Right ventricle myocardium superior (tissue), 1 donor: ENCODE results near the gene CYSRT1. TPM values are rescaled to one million over a fixed set of nuclear protein-coding genes. Genes with fewer than 3 reads are reported as not detected.
"Not testable (repeated sequence)": the region's sequence is repeated elsewhere in the genome, so short reads cannot be mapped to it uniquely, and the experiment has no call there.

Experiments used
- ATAC-seq: fragments of 200-7000 bp; cut with Tn5 transposase; one replicate; pipeline ENCODE4 v1.9.1; 2020; ENCODE audit warnings: mild to moderate bottlenecking; ENCODE audit not compliant: poor library complexity
- DNase-seq: peaks from one replicate; pipeline ENCODE4 v3.0.0-alpha.2; 2020
- intact Hi-C: fragments of 100-400 bp; cut with DNase I; formaldehyde crosslinking; loops from one replicate; pipeline ENCODE4 v1.11.2; 2022
- total RNA-seq: library from RNA; stranded (reverse); fragmentation: NEBNext Ultra II Directional; extraction: Animal tissue kit (Norgen Biotek cat#: 25700); gene quantifications from one replicate; pipeline ENCODE4 v1.2.1, GENCODE V29; 2021
- donor health status: DM: no; HTN: yes; CAD: no; lungs with severe emphysema.

CYSRT1 gene
- total RNA-seq, 1 donor from 2014 or later, result not detected

GRCh38 chr9:137232101-137232500 is 7.1 kb downstream of the CYSRT1 start:
- ATAC-seq, result no peak
- intact Hi-C loops, result no loop called here
- no peak for DNase-seq

- ATAC-seq, result no peak
- intact Hi-C loops, result no loop called here
Measured at GRCh38 chr9:137232510-137232909, 7.5 kb downstream of the CYSRT1 start.

DNA sequence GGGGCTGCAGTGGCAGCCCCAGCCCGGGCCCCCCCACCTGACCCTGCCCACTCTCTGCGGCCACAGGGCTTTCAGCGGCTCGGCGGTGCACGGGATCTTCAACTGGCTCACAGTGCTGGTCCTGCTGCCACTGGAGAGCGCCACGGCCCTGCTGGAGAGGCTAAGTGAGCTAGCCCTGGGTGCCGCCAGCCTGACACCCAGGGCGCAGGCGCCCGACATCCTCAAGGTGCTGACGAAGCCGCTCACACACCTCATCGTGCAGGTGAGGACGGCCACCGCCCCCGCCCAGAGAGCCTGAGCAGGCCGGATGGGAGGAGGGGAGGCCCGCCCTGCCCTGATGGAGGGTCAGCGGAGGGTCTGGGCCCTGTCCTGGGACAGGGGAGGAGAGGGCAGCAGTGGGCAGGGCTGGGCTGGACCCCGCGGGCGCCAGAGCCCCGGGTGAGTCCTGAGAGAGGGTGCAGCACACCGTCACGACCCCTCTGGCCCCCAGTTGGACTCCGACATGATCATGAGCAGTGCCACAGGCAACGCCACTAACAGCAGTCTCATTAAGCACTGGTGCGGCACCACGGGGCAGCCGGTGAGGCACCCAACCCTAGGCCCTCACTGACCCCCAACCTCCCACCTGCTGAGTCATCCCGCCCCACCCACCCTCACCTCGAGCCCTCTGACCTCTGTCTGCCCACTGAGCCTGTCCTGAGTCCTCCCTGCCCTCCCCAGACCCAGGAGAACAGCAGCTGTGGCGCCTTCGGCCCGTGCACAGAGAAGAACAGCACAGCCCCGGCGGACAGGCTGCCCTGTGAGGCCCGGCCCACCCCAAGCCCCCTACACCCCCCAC is 8.4 kb downstream of the CYSRT1 start:
- no peak for ATAC-seq
- DNase-seq, result no peak
- intact Hi-C loops, result no loop called here

More at GRCh38 chr9:137232510-137232909, 7.5 kb downstream of the CYSRT1 start:
- DNase-seq, result no peak

- intact Hi-C loops, result no loop called here
- ATAC-seq (no peak), DNase-seq (no peak)
Measured at GRCh38 chr9:137234055-137234697, 9.2 kb downstream of the CYSRT1 start.

- DNase-seq (no peak), ATAC-seq (no peak)
- intact Hi-C loops, result no loop called here
Measured at GRCh38 chr9:137234758-137235423, 9.9 kb downstream of the CYSRT1 start.

- intact Hi-C loops, result no loop called here
- ATAC-seq, result no peak
- no peak for DNase-seq
Measured at GRCh38 chr9:137235424-137236237, 10.7 kb downstream of the CYSRT1 start.

GRCh38 chr9:137236238-137236935 is 11.4 kb downstream of the CYSRT1 start:
- ATAC-seq, result peak; percentile 52
- peak; percentile 92 for DNase-seq
- intact Hi-C loops, result no loop called here

- ATAC-seq, result no peak
- intact Hi-C loops, result no loop called here
- no peak for DNase-seq
Measured at GRCh38 chr9:137236936-137237421, 12.0 kb downstream of the CYSRT1 start.

- ATAC-seq (no peak), DNase-seq (no peak)
- intact Hi-C loops, result no loop called here
Measured at GRCh38 chr9:137237759-137238726, 13.1 kb downstream of the CYSRT1 start.

DNA sequence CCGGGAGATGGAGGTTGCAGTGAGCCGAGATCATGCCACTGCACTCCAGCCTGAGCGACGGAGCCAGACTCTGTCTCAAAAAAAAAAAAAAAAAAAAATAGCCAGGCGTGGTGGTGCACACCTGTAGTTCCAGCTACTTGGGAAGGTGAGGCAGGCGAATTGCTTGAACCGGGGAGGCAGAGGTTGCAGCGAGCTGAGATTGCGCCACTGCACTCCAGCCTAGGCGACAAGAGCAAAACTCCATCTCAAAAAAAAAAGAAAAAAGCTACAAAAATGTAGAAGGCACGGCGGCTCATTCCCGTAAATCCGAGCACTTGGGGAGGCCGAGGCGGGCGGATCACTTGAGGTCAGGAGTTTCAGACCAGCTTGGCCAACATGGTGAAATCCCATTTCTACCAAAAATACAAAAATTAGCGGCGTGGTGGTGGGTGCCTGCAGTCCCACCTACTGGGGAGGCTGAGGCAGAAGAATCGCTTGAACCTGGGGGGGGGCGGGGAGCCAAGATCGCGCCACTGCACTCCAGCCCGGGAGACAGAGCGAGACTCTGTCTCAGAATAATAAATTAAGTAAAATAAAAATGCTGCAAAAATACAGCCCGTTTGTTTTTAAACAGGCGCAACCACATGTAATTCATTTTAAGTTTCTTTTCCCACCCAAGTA is 14.7 kb downstream of the CYSRT1 start:
- DNase-seq, intact Hi-C loops, ATAC-seq: not testable (repeated sequence)

DNA sequence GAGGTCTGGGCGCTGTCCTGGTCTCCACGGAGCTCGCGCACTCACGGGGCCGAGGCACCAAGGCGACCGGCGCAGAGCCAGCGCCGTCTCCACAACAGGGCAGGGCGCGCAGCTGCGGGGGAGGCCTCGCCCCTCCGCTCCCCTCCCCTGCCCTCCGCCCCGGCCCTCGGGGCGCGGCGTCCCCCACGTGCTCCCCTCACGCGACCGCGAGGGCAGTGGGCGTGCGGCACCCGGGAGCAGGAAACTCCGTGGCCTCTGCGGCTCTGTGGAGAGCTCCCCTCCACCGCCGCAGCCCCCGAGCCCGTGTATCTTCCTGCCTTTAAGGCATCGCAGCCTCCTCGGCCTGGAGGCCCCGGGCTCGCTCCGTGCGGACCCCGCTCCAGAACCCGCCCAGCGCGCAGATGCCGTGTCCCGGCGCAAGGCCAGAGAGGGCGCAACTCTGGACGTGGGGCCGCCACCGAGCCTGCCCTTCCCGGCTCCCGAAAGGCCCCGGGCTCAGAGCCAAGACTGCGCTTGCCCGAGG is 15.4 kb downstream of the CYSRT1 start:
- intact Hi-C loops, result no loop called here
- ATAC-seq (peak; percentile 67), DNase-seq (peak; percentile 90)

- intact Hi-C loops, result no loop called here
- ATAC-seq, result peak; percentile 87
- peak; percentile 100 for DNase-seq
Measured at GRCh38 chr9:137240841-137241489, 16.0 kb downstream of the CYSRT1 start, which contains the start of gene TUBB4B. Gene TUBB4B (plus strand): TSS chr9:137241287. CDS start chr9:137241361, 74 bp downstream.

GRCh38 chr9:137241490-137242268 is 16.7 kb downstream of the CYSRT1 start:
- intact Hi-C loops, result no loop called here
- ATAC-seq (no peak), DNase-seq (peak; percentile 79)

DNA sequence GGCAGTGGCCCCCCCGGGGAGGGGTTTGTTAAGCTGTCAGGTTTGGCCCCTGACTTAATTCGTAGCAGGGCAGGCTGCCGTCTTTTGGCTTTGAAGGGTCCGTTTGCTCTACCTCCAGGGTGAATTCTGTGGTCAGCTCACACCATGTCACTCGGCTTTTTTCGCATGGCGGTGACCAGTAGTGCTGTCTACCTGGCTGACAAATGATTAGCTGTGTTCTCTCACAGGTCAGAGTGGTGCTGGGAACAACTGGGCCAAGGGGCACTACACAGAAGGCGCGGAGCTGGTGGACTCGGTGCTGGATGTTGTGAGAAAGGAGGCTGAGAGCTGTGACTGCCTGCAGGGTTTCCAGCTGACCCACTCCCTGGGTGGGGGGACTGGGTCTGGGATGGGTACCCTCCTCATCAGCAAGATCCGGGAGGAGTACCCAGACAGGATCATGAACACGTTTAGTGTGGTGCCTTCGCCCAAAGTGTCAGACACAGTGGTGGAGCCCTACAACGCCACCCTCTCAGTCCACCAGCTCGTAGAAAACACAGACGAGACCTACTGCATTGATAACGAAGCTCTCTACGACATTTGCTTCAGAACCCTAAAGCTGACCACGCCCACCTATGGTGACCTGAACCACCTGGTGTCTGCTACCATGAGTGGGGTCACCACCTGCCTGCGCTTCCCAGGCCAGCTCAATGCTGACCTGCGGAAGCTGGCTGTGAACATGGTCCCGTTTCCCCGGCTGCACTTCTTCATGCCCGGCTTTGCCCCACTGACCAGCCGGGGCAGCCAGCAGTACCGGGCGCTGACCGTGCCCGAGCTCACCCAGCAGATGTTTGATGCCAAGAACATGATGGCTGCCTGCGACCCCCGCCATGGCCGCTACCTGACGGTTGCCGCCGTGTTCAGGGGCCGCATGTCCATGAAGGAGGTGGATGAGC is 17.6 kb downstream of the CYSRT1 start:
- intact Hi-C loops, result no loop called here
- ATAC-seq, result no peak
- no peak for DNase-seq
